HG03108 (cell line): Measurements from ENCODE around the gene DDI1.

ENCODE experiments used
- ATAC-seq: cut with Tn5 transposase; IDR thresholded peaks from one replicate; pipeline ENCODE4 v1.9.1; 2021; ENCODE audit warnings: moderate library complexity; ENCODE audit not compliant: unreplicated experiment

Gene DDI1

GRCh38 chr11:104075706-104076105 lies 39.3 kb downstream of the DDI1 start:
- no peak for ATAC-seq

DNA sequence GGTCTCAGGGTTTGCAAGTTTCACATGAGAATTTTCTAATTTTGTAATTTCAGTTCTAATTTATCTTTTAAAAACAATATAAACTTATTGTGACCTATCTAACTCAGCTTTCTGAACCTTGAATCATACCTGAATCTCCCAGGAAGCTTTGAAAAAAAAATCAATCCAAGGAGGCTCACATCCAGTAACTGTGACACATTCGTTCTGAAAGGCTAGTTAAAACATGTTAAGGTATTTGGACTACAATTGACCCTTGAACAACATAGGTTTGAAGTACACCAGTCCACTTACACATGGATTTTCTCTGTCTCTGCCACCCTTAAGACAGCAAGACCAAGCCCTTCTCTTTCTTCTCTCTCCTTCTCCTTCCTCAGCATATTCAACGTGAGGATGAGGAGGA lies 40.0 kb downstream of the DDI1 start:
- no peak for ATAC-seq

DNA sequence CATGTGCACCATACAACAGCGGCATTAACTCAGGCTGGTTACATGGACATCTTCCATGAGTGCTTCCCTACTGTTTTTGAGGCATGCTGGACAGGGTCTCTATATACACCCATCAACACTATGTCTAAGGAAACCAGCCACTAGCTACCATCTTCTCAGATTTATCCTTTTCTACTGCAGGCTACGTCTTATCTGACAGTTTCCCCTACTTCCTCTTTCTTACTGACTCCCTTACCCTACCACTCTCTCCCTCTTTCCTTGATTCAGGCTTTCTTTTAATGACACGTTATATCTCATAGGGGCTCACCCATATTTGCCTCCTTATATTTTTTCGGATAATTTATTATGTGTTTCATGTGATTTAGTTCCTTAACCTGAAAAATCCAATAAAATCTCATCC lies 41.8 kb downstream of the DDI1 start:
- ATAC-seq: no peak

- ATAC-seq: no peak
These were observed 42.6 kb downstream of the DDI1 start for GRCh38 chr11:104078995-104079394.

- no peak for ATAC-seq
These were observed 50.2 kb downstream of the DDI1 start for GRCh38 chr11:104086621-104087020.
